NCI-H82 treated with DMSO at 0.1 percent for 48 hours (cell line): Measurements from ENCODE around the gene SLC16A7.
A peak's percentile ranks its signal among the peaks of the same experiment; 100 is the strongest.

Experiments
- DNase-seq: peaks from one replicate; lab custom pipeline; 2025; ENCODE audit not compliant: unreplicated experiment; lab: John Stamatoyannopoulos, UW

Gene SLC16A7

GRCh38 chr12:59620326-59620725, 24.5 kb downstream of the SLC16A7 start:
- DNase-seq = no peak

GRCh38 chr12:59624732-59625460, 29.1 kb downstream of the SLC16A7 start:
- DNase-seq = no peak

GRCh38 chr12:59626382-59626781, 30.6 kb downstream of the SLC16A7 start:
- DNase-seq = no peak

GRCh38 chr12:59627582-59627981, 31.8 kb downstream of the SLC16A7 start:
- DNase-seq = no peak

- no peak for DNase-seq
Measured at GRCh38 chr12:59629890-59630289, 34.1 kb downstream of the SLC16A7 start.

GRCh38 chr12:59632408-59632807, 36.6 kb downstream of the SLC16A7 start:
- no peak for DNase-seq

GRCh38 chr12:59634254-59634653, 38.4 kb downstream of the SLC16A7 start:
- no peak for DNase-seq

- no peak for DNase-seq
Measured at GRCh38 chr12:59636945-59637691, 41.3 kb downstream of the SLC16A7 start.

GRCh38 chr12:59637692-59638070, 41.9 kb downstream of the SLC16A7 start:
- no peak for DNase-seq

GRCh38 chr12:59643550-59643949, 47.7 kb downstream of the SLC16A7 start:
- DNase-seq = peak; percentile 53

GRCh38 chr12:59645242-59645641, 49.4 kb downstream of the SLC16A7 start:
- DNase-seq = no peak

GRCh38 chr12:59646636-59647035, 50.8 kb downstream of the SLC16A7 start:
- no peak for DNase-seq

- DNase-seq = no peak
Measured at GRCh38 chr12:59649203-59649602, 53.4 kb downstream of the SLC16A7 start.

- no peak for DNase-seq
Measured at GRCh38 chr12:59650588-59651228, 54.9 kb downstream of the SLC16A7 start.

- DNase-seq = no peak
Measured at GRCh38 chr12:59651229-59651920, 55.5 kb downstream of the SLC16A7 start.

- no peak for DNase-seq
Measured at GRCh38 chr12:59652130-59652529, 56.3 kb downstream of the SLC16A7 start.

GRCh38 chr12:59654061-59654460, 58.2 kb downstream of the SLC16A7 start:
- DNase-seq = no peak

- DNase-seq = no peak
Measured at GRCh38 chr12:59657266-59657665, 61.4 kb downstream of the SLC16A7 start.

- no peak for DNase-seq
Measured at GRCh38 chr12:59657711-59658110, 61.9 kb downstream of the SLC16A7 start.

GRCh38 chr12:59660148-59660547, 64.3 kb downstream of the SLC16A7 start:
- DNase-seq = no peak

GRCh38 chr12:59660921-59661597, 65.2 kb downstream of the SLC16A7 start:
- no peak for DNase-seq
